Measurements from ENCODE around the gene SERPINH1.

SERPINH1 gene

DNA sequence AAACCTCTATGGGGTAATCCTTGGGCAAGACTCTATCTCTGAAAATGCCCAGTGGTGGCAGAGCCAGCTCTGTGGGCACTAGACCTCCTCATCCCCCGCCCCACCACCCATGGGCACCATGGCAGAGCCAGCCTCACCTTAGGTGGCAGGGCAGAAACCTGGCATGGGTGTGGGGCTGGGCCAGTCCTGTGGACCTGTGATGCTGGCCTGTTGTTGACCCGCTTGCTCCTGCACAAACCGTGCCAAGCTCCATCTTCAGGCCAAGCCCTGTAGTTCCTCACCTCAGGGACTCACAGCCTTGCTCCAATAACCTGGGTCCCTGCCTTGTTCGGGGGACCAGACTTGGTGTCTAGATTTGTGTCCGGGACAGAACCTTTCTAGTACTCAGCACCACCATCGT lies 8.9 kb upstream of the SERPINH1 start:
- in situ Hi-C loops (cut with MboI; ENCODE audit: low sequenced_read_pairs), result no loop called here

DNA sequence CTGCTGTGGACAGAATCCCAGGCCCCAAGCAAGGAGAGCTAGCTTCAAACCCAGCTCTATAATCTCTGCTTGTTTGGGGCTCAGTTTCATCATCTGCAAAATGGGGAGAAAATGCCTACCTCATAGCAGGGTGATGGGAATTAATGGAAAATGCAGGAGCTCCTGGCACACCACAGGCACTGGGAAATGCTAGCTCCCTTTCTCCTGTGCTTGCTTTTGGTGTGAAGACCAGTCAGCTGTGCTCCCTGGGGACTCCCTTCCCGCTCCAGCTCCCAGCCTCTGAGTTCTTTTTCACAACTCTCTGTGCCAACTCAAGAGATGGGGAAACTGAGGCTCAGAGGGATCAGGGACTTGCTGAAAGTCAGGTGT lies 8.2 kb upstream of the SERPINH1 start:
- in situ Hi-C loops (cut with MboI; ENCODE audit: low sequenced_read_pairs), result no loop called here

DNA sequence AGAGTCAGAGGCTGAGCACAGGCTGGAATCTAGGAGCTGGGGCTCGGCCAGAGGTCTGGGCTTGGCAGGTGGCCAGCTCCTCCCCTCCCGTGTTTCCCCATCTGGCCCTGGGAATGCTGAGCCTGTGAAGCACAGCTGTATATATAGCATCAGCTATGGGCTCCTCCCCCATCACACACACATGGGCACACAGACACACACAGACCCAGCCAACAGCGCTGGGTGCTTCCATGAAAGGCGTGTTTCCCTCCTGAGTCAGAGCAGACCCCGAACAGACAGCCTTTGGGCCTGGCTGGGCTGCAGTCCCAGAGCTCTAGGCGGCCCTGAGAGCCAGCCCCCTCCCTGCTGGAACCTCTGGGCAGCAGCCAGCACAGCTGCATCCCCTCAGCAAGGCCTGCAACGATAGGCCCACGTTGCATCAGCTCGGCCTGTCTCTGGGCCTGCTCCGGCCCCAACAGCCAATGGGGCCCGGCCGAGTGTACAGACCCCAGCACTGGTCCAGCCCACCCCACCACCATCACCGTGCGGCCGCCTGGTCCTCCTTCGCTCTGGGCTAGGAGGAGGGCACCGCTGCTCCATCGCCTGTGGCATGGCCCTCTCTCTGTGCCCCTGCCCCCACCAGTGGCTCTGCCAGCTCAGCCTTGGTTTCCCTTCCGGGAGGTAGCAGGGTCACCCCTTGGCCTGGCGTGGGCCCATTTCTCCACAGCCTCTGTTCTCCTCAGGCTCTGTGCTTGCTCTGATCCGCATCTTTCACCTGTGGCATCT lies 7.6 kb upstream of the SERPINH1 start:
- in situ Hi-C loops (cut with MboI; ENCODE audit: low sequenced_read_pairs), result no loop called here

DNA sequence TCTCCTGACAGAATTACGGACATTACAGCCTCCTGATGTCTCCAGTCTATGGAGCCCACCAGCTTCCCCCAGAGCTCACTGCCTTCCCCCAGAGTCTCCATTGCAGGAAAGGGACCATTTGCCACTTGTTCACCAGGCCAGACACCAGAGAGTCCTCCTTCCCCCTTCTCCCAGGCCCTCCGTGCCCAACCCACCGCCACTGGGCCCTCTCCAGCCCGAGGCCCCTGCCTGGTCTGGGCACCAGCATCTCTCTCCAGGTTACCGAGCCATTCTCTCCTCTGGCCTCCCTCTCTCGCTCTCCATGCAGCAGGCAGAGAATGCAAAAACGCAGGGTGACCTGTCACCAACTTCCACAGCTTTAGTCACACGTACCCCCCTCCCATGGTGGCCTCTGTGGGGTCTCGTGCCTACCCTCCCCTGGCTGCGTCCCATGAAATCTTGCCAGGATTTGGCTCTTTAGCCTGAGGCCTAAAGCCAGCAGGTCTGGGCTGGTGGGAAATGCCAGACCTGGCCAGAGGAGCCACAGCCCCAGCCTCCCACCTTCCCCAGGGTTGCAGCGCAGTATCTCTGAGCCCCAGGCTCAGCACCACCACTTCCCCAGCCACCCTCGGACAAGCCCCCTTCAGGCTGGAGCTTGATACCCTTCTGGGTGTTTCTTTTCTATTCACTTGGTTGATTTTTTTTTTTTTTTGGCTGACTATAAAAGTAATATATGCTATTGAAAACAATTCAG lies 6.8 kb upstream of the SERPINH1 start:
- in situ Hi-C loops (cut with MboI; ENCODE audit: low sequenced_read_pairs), result no loop called here

DNA sequence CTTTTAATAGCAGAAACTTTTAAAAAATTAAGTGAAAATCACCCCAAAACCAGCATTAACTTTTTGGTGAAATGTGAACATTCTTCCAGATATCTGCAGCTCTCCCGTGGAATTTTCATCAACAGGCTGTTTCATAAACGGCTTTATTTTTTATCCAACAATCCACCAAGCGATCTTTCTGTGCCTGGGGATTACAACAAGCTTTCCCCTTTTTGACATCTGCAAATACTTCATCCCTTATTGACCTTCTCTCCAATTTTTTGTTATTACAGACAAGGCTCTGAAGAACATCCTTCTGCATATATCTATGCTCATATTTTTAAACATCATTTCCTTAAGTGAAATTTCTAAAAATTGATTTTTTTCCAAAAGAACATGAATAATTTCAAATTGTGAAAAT lies 5.8 kb upstream of the SERPINH1 start:
- in situ Hi-C loops (cut with MboI; ENCODE audit: low sequenced_read_pairs), result no loop called here

DNA sequence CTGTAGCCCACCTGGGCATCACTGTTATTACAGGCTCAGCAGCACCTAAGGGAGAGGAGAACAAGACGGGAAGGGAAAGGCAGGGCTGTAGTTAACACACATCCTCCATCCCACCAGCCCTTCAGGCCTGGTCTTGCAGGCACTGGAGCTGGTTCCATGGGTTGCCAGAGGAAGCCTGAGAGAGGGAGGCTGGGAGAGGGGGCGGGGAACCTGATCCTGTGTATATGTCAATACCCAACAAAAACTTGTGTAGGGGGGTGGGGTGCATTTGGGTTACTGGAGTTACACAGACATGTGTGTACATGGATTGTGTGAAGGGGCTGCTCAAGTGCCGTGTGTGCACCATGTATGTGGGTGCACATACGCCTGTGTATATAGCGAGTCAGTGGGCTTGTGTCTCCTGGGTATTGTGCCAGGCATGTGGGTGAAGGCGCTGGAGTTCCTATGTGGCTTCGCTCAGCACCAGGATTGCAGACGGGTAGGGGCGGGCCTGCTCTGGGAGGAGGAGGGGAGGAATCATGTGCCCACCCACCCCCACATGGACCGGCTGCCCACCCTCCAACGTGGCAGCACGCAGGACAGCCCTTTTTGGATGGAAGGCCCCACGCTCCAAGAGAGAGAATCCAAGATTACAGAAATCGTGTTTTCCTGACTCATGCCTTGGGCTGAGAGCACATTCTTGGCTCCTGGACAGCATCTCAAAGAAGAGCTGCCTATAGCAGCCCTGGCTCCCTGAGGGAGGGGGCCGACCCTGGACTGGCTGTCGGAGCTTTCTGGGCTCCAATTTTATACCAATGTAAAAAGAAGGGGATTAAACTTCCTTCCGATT lies 4.2 kb upstream of the SERPINH1 start:
- in situ Hi-C loops (cut with MboI; ENCODE audit: low sequenced_read_pairs), result no loop called here

DNA sequence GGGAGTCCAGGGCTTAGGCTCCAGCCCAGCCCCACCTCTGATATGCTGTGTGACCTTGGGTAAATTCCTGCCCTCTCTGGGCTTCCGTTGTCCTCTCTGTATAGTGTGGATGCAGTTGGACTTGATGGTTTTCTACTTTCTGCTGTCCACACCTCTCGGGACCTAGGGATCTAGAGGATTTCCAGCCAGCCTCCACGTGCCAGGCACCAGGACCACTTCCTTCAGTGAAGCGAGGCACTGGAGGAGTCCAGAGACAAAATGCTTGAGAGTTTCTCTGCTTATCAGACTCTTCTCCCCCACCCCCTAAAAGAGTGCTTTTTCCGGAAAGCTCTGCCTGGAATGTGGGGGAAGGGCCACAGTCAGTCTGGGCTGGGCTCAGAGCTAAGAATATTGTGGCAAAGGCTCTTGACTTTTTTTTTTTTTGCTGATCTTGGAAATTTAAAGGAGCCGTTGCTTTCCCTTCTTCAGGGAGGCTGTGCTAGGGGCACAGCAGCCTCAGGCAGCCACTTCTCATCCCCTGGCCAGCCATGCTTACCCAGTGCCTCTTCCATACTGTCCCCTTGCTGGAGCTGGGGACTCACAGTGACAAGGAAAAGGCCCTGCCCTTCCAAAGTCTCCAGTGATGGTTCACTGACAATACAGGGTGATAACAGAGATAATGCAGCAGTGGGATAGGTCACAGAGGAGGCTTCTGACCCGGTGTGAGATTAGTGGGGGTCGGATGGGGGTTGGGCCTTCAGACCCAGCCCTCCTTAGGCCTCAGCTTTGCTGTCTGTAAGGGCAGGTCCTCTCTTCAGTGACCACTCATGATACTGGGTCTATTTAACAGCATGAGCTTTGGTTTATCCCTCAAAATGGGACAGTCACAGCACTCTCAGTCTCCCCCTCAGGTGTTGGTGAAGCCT lies 2.9 kb upstream of the SERPINH1 start:
- in situ Hi-C loops (cut with MboI; ENCODE audit: low sequenced_read_pairs), result no loop called here

DNA sequence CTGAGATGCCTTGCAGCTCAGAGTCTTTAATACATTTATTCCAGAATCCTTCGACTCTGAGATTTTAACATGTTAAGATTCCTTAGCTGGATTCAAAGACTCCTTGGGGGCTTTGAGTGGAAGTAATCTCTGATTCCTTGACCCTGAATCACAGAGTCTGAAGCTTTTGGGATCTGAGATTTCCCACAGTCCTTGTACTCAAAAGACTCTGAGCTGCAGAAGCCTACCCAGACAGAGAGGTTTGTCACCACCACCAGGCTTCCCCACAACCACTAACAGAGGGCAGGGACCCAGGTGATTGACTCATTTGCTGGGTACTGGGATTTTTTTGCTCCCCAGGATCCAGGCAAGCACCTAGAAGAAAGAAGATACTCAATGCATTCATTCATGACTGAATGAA lies 1.4 kb upstream of the SERPINH1 start:
- in situ Hi-C loops (cut with MboI; ENCODE audit: low sequenced_read_pairs), result no loop called here

DNA sequence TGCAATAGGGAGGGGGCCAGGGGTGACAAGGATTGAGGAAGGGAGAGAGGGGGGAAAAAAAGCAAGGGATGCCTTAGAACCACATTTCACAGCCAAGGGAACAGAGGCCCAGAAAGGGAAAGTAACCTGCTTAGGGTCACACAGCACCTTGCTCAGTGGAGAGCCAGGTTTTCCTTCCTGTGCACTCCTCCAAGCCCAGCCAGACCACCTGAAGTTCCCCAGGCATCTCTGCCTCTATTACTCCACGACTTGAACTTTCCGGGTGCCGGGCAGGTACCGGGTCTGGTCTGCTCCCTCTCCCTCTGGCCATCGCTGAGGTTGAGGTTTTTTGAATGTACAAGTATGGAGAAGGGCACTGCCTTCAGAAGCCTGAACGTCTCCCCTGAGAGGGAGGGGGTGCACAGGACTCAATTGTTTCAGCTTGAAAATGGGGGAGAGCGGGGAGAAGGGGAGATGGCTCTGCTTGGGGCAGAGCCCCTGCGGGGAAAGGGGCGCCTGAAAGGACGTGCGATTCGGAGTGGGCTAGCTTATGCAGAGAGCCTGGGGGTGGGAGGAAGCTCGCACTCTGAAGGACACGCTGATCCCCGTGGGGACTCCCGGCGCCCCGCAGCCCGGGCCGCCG lies 516 bp upstream of the SERPINH1 start:
- in situ Hi-C loops (cut with MboI; ENCODE audit: low sequenced_read_pairs), result no loop called here

DNA sequence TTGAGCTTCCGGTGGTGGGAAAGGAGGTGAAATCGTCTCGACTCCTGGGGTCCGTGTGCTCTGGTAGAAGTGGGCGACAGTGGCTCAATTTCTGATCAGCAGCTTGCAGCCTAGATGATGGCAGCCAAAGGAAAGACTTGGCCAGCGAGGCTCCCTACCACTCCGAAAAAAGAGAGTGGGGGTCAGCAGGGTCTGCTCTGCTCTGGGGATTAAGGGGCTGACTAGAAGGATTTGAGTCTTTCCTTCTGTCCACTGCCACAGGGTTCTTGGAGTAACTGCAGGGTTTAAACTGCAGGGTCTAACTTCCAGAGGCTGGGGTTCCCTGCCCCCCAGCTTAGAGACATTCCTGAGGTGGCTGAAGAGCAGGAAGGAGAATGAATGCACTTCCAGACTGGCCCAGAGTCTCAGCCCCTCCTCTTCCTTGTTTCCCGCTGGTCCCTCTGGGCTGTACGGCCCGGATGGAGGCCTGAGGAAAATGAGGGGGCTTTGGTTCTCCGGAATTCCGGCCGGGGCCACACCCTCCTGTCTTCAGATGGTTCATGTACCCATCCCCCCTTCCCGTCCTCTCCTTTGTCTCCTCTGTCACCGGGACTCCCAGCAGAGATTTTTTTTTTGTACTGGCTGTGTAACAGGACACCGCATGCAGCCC lies 907 bp downstream of the SERPINH1 start:
- in situ Hi-C loops (cut with MboI; ENCODE audit: low sequenced_read_pairs), result no loop called here

DNA sequence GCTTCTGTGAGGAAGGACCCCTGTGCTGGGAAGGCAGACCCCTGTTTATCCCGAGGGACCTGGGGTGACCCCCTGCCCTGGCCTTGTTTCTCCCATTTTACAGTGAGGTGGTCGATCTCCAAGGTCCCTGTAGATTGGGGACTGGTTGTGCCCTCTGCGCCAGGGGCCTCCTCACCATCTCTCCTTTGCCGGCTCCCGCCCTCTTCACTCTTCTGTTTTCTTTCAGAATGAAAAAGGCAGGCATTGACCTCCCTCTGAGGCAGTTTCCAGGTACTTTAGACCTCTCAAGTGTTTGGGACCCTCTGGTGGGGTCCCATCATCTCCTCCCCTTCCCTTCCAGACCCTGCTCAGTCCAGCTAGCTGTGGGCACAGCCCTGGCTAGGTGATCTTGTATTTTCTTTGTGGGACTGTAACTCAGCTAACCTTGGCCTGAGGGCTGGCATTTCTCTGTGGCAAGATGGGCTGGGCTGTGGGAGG lies 1.5 kb downstream of the SERPINH1 start:
- in situ Hi-C loops (cut with MboI; ENCODE audit: low sequenced_read_pairs), result no loop called here

DNA sequence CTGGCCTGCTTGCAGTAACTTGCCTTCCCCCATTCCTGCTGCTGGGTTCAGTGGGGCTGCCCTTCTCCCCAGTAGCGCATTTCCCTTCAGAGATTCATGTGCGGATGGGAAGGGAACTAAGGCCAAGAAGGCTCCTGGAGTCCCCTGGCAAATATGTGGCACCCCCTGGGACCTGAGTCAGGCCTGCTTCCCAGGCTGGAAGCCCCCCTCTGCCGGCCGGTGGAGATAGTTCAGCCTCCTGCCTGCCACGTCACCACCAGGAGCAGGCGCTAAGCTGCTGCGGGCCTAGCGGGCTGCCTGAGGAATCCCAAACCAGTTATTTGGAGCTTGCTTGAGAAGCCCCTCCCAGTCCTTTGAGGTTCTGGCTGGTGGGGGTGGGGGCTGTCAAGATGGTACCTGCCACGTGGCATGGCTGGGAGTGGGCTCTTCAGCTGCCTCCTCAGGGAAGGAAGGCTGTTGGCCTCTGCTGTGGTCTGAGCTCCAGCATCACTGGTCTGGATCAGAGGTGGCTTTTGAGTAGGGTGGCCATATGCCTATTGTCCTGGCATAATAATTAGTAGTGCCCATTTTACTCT lies 2.0 kb downstream of the SERPINH1 start:
- in situ Hi-C loops (cut with MboI; ENCODE audit: low sequenced_read_pairs), result no loop called here

DNA sequence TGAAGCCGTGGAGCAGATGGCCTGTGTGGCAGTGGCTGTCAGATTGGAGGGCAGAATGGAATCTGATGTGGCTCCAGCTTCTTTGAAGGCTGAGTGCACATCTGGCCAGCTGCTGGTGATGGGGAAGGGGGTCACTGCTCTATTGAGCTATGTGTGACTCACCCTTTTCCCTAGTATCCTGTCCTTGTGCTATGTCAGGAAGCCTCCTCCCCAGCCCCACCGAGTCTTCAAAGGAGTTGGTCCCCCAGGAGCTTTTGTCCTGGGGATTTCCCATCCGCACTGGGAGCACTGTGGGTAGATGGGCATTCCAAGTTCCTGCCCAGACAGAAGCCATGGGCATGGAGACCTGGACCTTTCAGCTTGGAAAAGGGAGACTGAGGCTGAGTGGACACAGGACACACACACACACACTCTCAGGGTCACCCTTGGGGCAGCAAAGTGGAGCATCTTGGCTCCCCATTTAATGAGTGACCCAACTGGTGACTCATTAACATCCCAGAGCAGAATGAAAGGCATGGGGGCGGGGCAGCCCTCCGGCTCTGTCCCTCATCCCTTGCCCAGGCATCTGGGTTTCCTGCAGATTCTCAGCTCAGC lies 3.3 kb downstream of the SERPINH1 start:
- in situ Hi-C loops (cut with MboI; ENCODE audit: low sequenced_read_pairs), result no loop called here

DNA sequence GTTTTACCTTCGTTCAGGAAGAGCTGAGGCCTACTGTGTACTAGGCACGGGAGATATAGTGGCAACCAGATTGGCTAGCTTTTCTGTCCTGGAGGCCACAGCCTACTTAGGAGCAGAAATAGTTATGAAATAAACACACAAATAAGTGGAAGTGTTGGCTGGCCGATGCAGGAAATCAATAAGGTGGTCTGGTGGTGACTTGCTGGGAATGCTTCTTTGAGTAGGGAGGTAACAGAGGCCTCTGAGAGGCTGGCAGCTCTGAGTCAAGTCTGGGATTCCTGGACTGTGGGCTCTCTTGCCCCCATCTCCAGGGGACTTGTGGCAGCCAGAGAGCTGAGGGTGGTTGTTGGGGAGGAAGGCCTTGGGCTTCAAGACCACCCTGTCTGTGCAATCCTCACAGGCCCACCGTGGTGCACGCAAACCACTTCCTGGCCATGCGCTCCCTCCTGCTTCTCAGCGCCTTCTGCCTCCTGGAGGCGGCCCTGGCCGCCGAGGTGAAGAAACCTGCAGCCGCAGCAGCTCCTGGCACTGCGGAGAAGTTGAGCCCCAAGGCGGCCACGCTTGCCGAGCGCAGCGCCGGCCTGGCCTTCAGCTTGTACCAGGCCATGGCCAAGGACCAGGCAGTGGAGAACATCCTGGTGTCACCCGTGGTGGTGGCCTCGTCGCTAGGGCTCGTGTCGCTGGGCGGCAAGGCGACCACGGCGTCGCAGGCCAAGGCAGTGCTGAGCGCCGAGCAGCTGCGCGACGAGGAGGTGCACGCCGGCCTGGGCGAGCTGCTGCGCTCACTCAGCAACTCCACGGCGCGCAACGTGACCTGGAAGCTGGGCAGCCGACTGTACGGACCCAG lies 4.1 kb downstream of the SERPINH1 start:
- in situ Hi-C loops (cut with MboI; ENCODE audit: low sequenced_read_pairs), result no loop called here

DNA sequence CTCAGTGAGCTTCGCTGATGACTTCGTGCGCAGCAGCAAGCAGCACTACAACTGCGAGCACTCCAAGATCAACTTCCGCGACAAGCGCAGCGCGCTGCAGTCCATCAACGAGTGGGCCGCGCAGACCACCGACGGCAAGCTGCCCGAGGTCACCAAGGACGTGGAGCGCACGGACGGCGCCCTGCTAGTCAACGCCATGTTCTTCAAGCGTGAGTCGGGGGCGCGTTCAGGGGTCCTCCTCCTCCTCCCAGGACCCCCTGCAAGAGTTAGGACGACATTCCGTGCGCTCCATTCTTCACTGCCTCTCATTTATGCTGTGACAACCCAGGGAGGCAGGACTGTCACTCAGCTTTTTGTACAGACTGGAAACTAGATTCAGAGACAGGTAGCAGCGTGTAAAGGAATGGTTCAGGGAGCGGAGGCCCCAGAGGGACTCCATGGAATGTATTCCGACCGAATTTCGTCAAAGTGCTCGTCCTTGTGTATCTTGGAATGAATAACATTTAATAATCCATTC lies 4.8 kb downstream of the SERPINH1 start:
- in situ Hi-C loops (cut with MboI; ENCODE audit: low sequenced_read_pairs), result no loop called here

DNA sequence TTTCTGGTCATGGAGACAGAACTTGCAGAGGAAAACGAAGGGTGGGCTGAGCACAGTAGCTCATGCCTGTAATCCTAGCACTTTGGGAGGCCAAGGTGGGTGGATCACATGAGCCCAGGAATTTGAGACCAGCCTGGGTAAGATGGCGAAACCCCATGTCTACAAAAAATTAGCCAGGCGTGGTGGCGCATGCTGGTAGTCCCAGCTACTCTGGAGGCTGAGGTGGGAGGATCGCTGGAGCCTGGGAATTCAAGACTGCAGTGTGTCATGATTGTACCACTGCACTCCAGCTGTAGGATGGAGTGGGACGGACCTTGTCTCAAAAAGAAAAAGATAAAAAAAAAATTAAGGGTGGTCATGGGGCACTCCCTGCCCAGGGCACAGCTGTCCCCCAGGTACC lies 5.9 kb downstream of the SERPINH1 start:
- in situ Hi-C loops (cut with MboI; ENCODE audit: low sequenced_read_pairs), result no loop called here

DNA sequence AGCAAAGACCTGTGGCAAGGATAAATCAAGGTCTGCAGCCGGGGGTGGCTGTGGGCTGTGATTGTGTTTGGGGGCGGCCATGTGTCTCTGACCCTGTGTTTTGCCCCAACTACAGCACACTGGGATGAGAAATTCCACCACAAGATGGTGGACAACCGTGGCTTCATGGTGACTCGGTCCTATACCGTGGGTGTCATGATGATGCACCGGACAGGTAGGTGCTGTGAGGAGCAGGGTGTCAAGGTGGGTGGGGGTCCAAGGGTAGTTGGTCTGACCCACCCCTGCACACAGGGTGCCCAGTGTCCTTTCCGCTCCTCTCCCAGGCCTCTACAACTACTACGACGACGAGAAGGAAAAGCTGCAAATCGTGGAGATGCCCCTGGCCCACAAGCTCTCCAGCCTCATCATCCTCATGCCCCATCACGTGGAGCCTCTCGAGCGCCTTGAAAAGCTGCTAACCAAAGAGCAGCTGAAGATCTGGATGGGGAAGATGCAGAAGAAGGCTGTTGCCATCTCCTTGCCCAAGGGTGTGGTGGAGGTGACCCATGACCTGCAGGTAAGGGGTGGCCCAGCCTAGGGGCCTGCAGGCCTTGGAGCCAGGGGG lies 6.7 kb downstream of the SERPINH1 start:
- in situ Hi-C loops (cut with MboI; ENCODE audit: low sequenced_read_pairs), result no loop called here

All from HL-60/S4 treated with retinoic acid at 250 ng/mL for 4 days and 3 days (cell line).